Lung (tissue), 12 donors: Measurements from ENCODE around the gene PHGDH. TPM values are rescaled to one million over a fixed set of nuclear protein-coding genes. Genes with fewer than 3 reads are reported as not detected.

Experiments
- ATAC-seq: fragments of 200-7000 bp; cut with Tn5 transposase; one replicate; pipeline ENCODE4 v1.9.1; 2020; ENCODE audit warnings: moderate number of reproducible peaks; ENCODE audit not compliant: insufficient read depth, low FRiP score
- DNase-seq, 3 donors: peaks; one replicate each; pipeline ENCODE4 v3.0.0-alpha.2; 2013 to 2017
- H3K27ac ChIP-seq, 2 donors: one replicate each; pipeline ENCODE4 v1.5.1; 2013; ENCODE audit warnings: mild to moderate bottlenecking in 2 of 2, moderate library complexity in 2 of 2, control low read depth in 1 of 2, inconsistent platforms in 1 of 2, low read depth in 1 of 2, low read length in 1 of 2
- H3K27me3 ChIP-seq, 3 donors: one replicate each; pipeline ENCODE4 v1.5.1; 2013; ENCODE audit warnings: low read length in 2 of 3; ENCODE audit not compliant: control insufficient read depth in 3 of 3, insufficient read depth in 3 of 3
- H3K36me3 ChIP-seq, 4 donors: one replicate each; pipeline ENCODE4 v1.5.1; 2013; ENCODE audit warnings: low read length in 4 of 4, mild to moderate bottlenecking in 1 of 4, moderate library complexity in 1 of 4; ENCODE audit not compliant: control insufficient read depth in 4 of 4, insufficient read depth in 4 of 4
- H3K4me1 ChIP-seq, 5 donors: one replicate each; pipeline ENCODE4 v1.5.1; 2013; ENCODE audit warnings: low read length in 5 of 5, mild to moderate bottlenecking in 2 of 5, moderate library complexity in 1 of 5; ENCODE audit not compliant: control insufficient read depth in 5 of 5, insufficient read depth in 5 of 5
- H3K4me3 ChIP-seq: one replicate; pipeline ENCODE4 v1.5.1; 2013; ENCODE audit warnings: mild to moderate bottlenecking, control low read depth, moderate library complexity
- H3K9ac ChIP-seq, 2 donors: one replicate each; pipeline ENCODE4 v1.5.1; 2013; ENCODE audit warnings: low read length in 2 of 2, control low read depth in 1 of 2; ENCODE audit not compliant: insufficient read depth in 1 of 2
- H3K9me3 ChIP-seq, 4 donors: one replicate each; pipeline ENCODE4 v1.5.1; 2013; ENCODE audit warnings: low read length in 3 of 4, mild to moderate bottlenecking in 1 of 4, moderate library complexity in 1 of 4; ENCODE audit not compliant: control insufficient read depth in 4 of 4, insufficient read depth in 3 of 4
- CTCF ChIP-seq: IDR thresholded peaks from 2 replicates; pipeline ENCODE4 v1.5.1; 2012; ENCODE audit warnings: mild to moderate bottlenecking; ENCODE audit errors: control extremely low read depth, extremely low read depth
- WGBS, 2 donors: extraction: QIAGEN DNeasy Blood & Tissue Kit; methylation state at CpG; one replicate each; pipeline ENCODE4 v1.1.7; 2013; 5-methylcytosine and 5-hydroxymethylcytosine counted together
- polyA plus RNA-seq, 2 donors: library from polyadenylated mRNA; stranded (reverse); fragments of 200-250 nt; gene quantifications; one replicate each; pipeline ENCODE4 v1.2.1, GENCODE V29; 2013
- total RNA-seq, 2 donors: library from RNA; depleted of rRNA in 1 of 2; stranded (reverse); fragments of >200 nt in 1 of 2; gene quantifications; one replicate each; pipeline ENCODE4 v1.2.1, GENCODE V29; 2014 to 2021
- donor health status: control.
- donor health status: control.
- donor health status: Bipolar disorder and iron deficiency.
- donor health status: healthy.
- donor health status: DM: yes; HTN: yes; CAD: no.

Gene PHGDH
- total and polyA plus RNA-seq, 4 donors = 28.8 to 133 (median 34.2) TPM

- Histone ChIP-seq H3K36me3 (no peaks in the 10 kb centered on the region), H3K4me1 (peaks cover 0 to 11% (median 0%) of the 10 kb centered on the region in 5 donors), H3K27me3 (no peaks in the 10 kb centered on the region), H3K27ac (no peak overlapping the region), H3K4me3 (no peak overlapping the region), H3K9me3 (no peaks in the 10 kb centered on the region), H3K9ac (no peak overlapping the region)
- WGBS, 2 donors = 93 to 96% methylated on average over 6 of the region's 6 CpGs
- ATAC-seq (no peak), DNase-seq (no peak)
- no peak for TF ChIP-seq CTCF
Observed at GRCh38 chr1:119667173-119667572, 44.6 kb upstream of the PHGDH start.

GRCh38 chr1:119670898-119671297 is 40.8 kb upstream of the PHGDH start:
- Histone ChIP-seq H3K9me3 (no peaks in the 10 kb centered on the region), H3K9ac (no peak overlapping the region), H3K4me3 (no peak overlapping the region), H3K36me3 (no peaks in the 10 kb centered on the region), H3K27me3 (no peaks in the 10 kb centered on the region), H3K4me1 (peaks cover 0 to 18% (median 4%) of the 10 kb centered on the region in 5 donors), H3K27ac (no peak overlapping the region)
- no peak for ATAC-seq
- 96% methylated on average over 2 of the region's 2 CpGs for WGBS, 2 donors
- no peak for TF ChIP-seq CTCF
- DNase-seq = no peak

- Histone ChIP-seq H3K9me3 (no peaks in the 10 kb centered on the region), H3K36me3 (no peaks in the 10 kb centered on the region), H3K27me3 (no peaks in the 10 kb centered on the region), H3K27ac (peak overlapping the region in 1 of 2 donors; percentile 17), H3K4me3 (no peak overlapping the region), H3K9ac (no peak overlapping the region), H3K4me1 (peaks cover 0 to 20% (median 4%) of the 10 kb centered on the region in 5 donors)
- TF ChIP-seq CTCF = no peak
- 95 to 96% methylated on average over 4 of the region's 4 CpGs for WGBS, 2 donors
- no peak for DNase-seq
- ATAC-seq = no peak
Observed at GRCh38 chr1:119673171-119673940, 38.4 kb upstream of the PHGDH start.

GRCh38 chr1:119674111-119674526 is 37.6 kb upstream of the PHGDH start:
- Histone ChIP-seq H3K9me3 (no peaks in the 10 kb centered on the region), H3K9ac (peak overlapping the region in 1 of 2 donors; percentile 53), H3K27me3 (no peaks in the 10 kb centered on the region), H3K4me1 (peaks cover 0 to 20% (median 4%) of the 10 kb centered on the region in 5 donors), H3K27ac (peak overlapping the region in 1 of 2 donors; percentile 17), H3K36me3 (no peaks in the 10 kb centered on the region), H3K4me3 (no peak overlapping the region)
- DNase-seq (peak in 1 of 3 donors; percentile 28), ATAC-seq (no peak)
- TF ChIP-seq CTCF = no peak
- 81 to 85% methylated on average over 4 of the region's 4 CpGs for WGBS, 2 donors
